Vagina (tissue), 2 donors: ENCODE results near the gene DLG3.
"Not testable (repeated sequence)": the region's sequence is repeated elsewhere in the genome, so short reads cannot be mapped to it uniquely, and the experiment has no call there.

Experiments used
- CTCF ChIP-seq, 3 experiments: fragments of 450-650 bp in 2 of 3; fragments of 200-600 bp in 1 of 3; sonication (generic) in 1 of 3; IDR thresholded peaks; one replicate each; pipeline ENCODE4 v1.5.1; 2017 to 2019; ENCODE audit warnings: antibody characterized with exemption in 3 of 3, mild to moderate bottlenecking in 2 of 3, moderate library complexity in 2 of 3
- POLR2A ChIP-seq, 2 donors: fragments of 450-650 bp; IDR thresholded peaks; one replicate each; pipeline ENCODE4 v1.6.1; 2017; ENCODE audit warnings: antibody characterized with exemption in 2 of 2, mild to moderate bottlenecking in 2 of 2, moderate library complexity in 2 of 2
- POLR2AphosphoS5 ChIP-seq, 2 donors: sonication (generic); formaldehyde crosslinking; IDR thresholded peaks; one replicate each; pipeline ENCODE4 v1.9.0; 2017; ENCODE audit warnings: antibody characterized with exemption in 2 of 2, mild to moderate bottlenecking in 2 of 2, low read depth in 1 of 2; ENCODE audit not compliant: insufficient read depth in 1 of 2

- not testable (repeated sequence) for TF ChIP-seq POLR2A (IDR thresholded peaks at IDR 0.05); CTCF (IDR thresholded peaks at IDR 0.05); POLR2AphosphoS5 (IDR thresholded peaks at IDR 0.05; ENCODE audit: insufficient read depth in 1 of 2, low read depth in 1 of 2)
Observed at GRCh38 chrX:70515692-70516091, 71.1 kb downstream of the DLG3 start.
